Nephron (organoid): ENCODE data around the gene WWOX.

Experiments used
- H3K27ac Mint-ChIP-seq, 3 experiments: 2 replicates each; pipeline ENCODE4 v1.8.0; 2020; ENCODE audit warnings: mixed read lengths in 3 of 3, mild to moderate bottlenecking in 2 of 3, moderate library complexity in 1 of 3
- H3K27me3 Mint-ChIP-seq: 2 replicates; pipeline ENCODE4 v1.8.0; 2021; ENCODE audit warnings: low read depth, mild to moderate bottlenecking, moderate library complexity, mixed read lengths
- H3K36me3 Mint-ChIP-seq: 2 replicates; pipeline ENCODE4 v1.8.0; 2020; ENCODE audit warnings: low read depth, mixed read lengths
- H3K4me1 Mint-ChIP-seq: 2 replicates; pipeline ENCODE4 v1.8.0; 2020; ENCODE audit warnings: mixed read lengths
- H3K4me3 Mint-ChIP-seq, 3 experiments: 2 replicates each; pipeline ENCODE4 v1.8.0; 2020; ENCODE audit warnings: mild to moderate bottlenecking in 3 of 3, mixed read lengths in 3 of 3, moderate library complexity in 2 of 3
- H3K9me3 Mint-ChIP-seq: 2 replicates; pipeline ENCODE4 v1.8.0; 2020; ENCODE audit warnings: mixed read lengths
- CTCF ChIP-seq, 3 experiments: fragments of 200-600 bp; sonication (generic); IDR thresholded peaks; one replicate each; pipeline ENCODE4 v1.5.0; 2021; ENCODE audit warnings: antibody characterized with exemption in 3 of 3; ENCODE audit not compliant: unreplicated experiment in 3 of 3

WWOX gene

GRCh38 chr16:78704416-78704815 lies 605.0 kb downstream of the WWOX start:
- H3K9me3 Mint-ChIP-seq = peaks cover 5% of the 10 kb centered on the region
- no peak overlapping the region for H3K4me3 Mint-ChIP-seq
- peaks cover 34% of the 10 kb centered on the region for H3K4me1 Mint-ChIP-seq
- no peak for TF ChIP-seq CTCF (IDR thresholded peaks at IDR 0.05; ENCODE audit: unreplicated experiment in 3 of 3)
- H3K27ac Mint-ChIP-seq = peak overlapping the region in 1 of 3 experiments; percentile 20
- no peaks in the 10 kb centered on the region for H3K27me3 Mint-ChIP-seq
- no peaks in the 10 kb centered on the region for H3K36me3 Mint-ChIP-seq

DNA sequence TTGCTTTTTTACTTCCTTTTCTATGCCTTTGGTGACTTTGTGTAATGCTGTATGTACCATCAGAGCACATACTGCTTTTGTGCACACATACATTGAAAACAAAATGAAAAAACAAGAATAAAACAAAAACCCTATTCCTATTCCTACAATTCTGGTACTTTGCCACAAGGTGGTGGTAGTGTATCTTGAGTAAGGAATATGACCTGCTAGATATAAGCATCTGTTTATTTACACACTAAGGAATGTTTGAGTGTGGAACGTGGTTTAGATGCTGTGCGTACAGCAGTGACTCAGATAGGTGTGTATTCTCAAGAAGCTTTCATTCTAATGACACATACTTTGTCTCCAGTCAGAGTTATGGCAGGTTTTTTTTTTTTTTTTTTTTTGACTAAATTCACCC lies 606.2 kb downstream of the WWOX start:
- peaks cover 5% of the 10 kb centered on the region for H3K9me3 Mint-ChIP-seq
- TF ChIP-seq CTCF (IDR thresholded peaks at IDR 0.05; ENCODE audit: unreplicated experiment in 3 of 3) = peak; percentile 25 to 59 (median 30)
- H3K4me3 Mint-ChIP-seq = no peak overlapping the region
- peaks cover 34% of the 10 kb centered on the region for H3K4me1 Mint-ChIP-seq
- H3K27ac Mint-ChIP-seq = no peak overlapping the region
- H3K27me3 Mint-ChIP-seq = no peaks in the 10 kb centered on the region
- no peaks in the 10 kb centered on the region for H3K36me3 Mint-ChIP-seq

GRCh38 chr16:78706637-78707036 lies 607.2 kb downstream of the WWOX start:
- H3K4me1 Mint-ChIP-seq = peaks cover 34% of the 10 kb centered on the region
- H3K9me3 Mint-ChIP-seq = peaks cover 5% of the 10 kb centered on the region
- no peaks in the 10 kb centered on the region for H3K36me3 Mint-ChIP-seq
- TF ChIP-seq CTCF (IDR thresholded peaks at IDR 0.05; ENCODE audit: unreplicated experiment in 3 of 3) = no peak
- H3K27me3 Mint-ChIP-seq = no peaks in the 10 kb centered on the region
- H3K4me3 Mint-ChIP-seq = no peak overlapping the region
- no peak overlapping the region for H3K27ac Mint-ChIP-seq

DNA sequence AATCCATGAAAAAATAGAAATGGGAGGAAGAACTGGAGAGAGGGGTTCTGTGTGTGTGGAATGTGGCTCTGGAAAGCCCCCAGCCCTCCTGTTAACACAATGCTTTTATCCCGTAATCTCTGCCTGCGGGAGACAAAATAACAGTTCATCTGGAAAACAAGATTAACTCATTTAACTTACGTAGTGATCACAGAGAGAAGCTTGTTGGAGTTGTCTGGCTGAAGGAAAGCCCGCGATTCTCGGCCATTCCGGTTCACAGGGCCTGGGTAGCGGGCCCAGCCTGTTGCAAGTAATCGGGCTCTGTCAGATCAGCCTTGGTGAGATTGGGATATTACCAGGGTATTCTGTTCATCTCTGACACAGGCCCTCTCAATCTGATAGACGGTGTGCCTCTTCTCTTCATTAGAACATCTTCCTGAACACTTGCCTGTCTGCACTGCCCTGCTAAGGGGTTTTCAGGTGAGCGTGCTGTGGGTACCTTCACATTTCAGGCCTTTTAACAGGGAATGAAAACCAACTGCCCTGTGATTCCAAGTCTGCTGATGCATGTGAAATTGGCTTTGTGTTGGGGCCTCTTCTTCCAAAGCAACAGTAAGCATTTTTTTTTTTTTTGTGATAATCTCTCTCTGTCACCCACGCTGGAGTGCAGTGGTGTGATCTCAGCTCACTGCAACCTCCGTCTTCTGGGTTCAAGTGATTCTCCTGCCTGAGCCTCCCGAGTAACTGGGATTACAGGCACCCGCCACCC lies 609.9 kb downstream of the WWOX start:
- peak overlapping the region in 2 of 3 experiments; percentile 19 to 77 for H3K27ac Mint-ChIP-seq
- peaks cover 24% of the 10 kb centered on the region for H3K4me1 Mint-ChIP-seq
- no peaks in the 10 kb centered on the region for H3K27me3 Mint-ChIP-seq
- H3K4me3 Mint-ChIP-seq = no peak overlapping the region
- TF ChIP-seq CTCF (IDR thresholded peaks at IDR 0.05; ENCODE audit: unreplicated experiment in 3 of 3) = no peak
- peaks cover 5% of the 10 kb centered on the region for H3K9me3 Mint-ChIP-seq
- H3K36me3 Mint-ChIP-seq = no peaks in the 10 kb centered on the region

DNA sequence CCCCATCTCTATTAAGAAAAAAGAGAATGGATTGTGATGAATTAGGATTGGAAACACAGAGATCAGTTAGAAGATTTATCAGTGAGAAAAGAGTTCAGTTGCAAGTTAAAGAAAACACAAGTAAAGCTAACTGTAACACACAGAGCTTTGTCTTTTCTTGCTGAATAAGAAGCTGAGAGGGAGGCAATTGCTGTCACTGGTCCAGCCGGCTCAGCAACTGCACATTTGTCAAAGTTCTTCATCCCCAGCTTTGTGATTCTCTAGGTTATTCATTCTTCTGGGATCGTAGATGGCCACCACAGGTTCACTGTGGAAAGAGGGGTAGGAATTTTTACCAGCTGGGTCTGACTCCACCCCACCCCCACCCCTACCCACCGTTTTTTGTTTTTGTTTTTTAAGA lies 615.7 kb downstream of the WWOX start:
- Mint-ChIP-seq H3K27ac (peak overlapping the region in 1 of 3 experiments; percentile 48), H3K4me1 (peaks cover 20% of the 10 kb centered on the region), H3K9me3 (no peaks in the 10 kb centered on the region), H3K36me3 (no peaks in the 10 kb centered on the region), H3K27me3 (peaks cover 13% of the 10 kb centered on the region), H3K4me3 (no peak overlapping the region)
- TF ChIP-seq CTCF (IDR thresholded peaks at IDR 0.05; ENCODE audit: unreplicated experiment in 3 of 3) = no peak

DNA sequence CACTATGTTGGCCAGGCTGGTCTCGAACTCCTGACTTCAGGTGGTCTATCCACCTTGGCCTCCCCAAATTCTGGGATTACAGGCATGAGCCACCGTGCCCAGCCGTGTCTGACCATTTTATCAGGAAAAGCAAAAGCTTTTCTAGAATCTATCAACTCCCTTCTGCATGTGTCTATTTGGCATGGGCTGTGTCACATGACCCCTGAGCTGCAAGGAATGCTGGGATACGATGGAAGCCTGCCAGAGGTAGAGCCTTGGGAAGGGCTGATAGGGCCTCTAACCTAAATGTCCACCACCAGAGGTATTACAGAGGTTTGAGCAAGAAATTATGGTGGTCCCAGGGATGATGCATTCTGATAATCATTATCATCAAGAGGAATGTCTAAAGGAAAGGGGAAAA lies 616.2 kb downstream of the WWOX start:
- Mint-ChIP-seq H3K4me1 (peaks cover 25% of the 10 kb centered on the region), H3K4me3 (no peak overlapping the region), H3K9me3 (no peaks in the 10 kb centered on the region), H3K27ac (no peak overlapping the region), H3K27me3 (peaks cover 13% of the 10 kb centered on the region), H3K36me3 (no peaks in the 10 kb centered on the region)
- no peak for TF ChIP-seq CTCF (IDR thresholded peaks at IDR 0.05; ENCODE audit: unreplicated experiment in 3 of 3)
